ENCODE measurements around the gene BANK1.
A peak's percentile ranks its signal among the peaks of the same experiment; 100 is the strongest.

BANK1 gene

GRCh38 chr4:101969965-101970364 is 179.4 kb downstream of the BANK1 start:
- ChIA-PET CTCF (no interaction called here), POLR2A (no interaction called here)
- no peak for TF ChIP-seq CTCF (IDR thresholded peaks at IDR 0.05; ENCODE audit: insufficient read depth, low read length, missing control alignments)
- DNase-seq (ENCODE audit: low read depth, low spot score) = no peak
- H3K4me3 ChIP-seq (ENCODE audit: low read depth, low read length) = no peak overlapping the region

GRCh38 chr4:101970547-101971155 is 180.1 kb downstream of the BANK1 start:
- ChIA-PET CTCF (interaction anchor here (1.4 kb wide), 1 partner anchor 24 kb away, joined by 3 read pairs; no protein-coding TSS in a partner anchor), POLR2A (no interaction called here)
- no peak for DNase-seq (ENCODE audit: low read depth, low spot score)

GRCh38 chr4:101972791-101973190 is 182.3 kb downstream of the BANK1 start:
- POLR2A ChIA-PET = no interaction called here

More at GRCh38 chr4:101970547-101971155, 180.1 kb downstream of the BANK1 start:
- TF ChIP-seq CTCF (IDR thresholded peaks at IDR 0.05; ENCODE audit: insufficient read depth, low read length, missing control alignments) = no peak
- H3K4me3 ChIP-seq (ENCODE audit: low read depth, low read length) = no peak overlapping the region

GRCh38 chr4:101973361-101973760 is 182.8 kb downstream of the BANK1 start:
- POLR2A ChIA-PET = no interaction called here
- no peak overlapping the region for H3K4me3 ChIP-seq (ENCODE audit: low read depth, low read length)
- TF ChIP-seq CTCF (IDR thresholded peaks at IDR 0.05; ENCODE audit: insufficient read depth, low read length, missing control alignments) = no peak
- CTCF ChIA-PET = interaction anchor here (1.3 kb wide), 1 partner anchor 9 kb away, joined by 4 read pairs; no protein-coding TSS in a partner anchor
- no peak for DNase-seq (ENCODE audit: low read depth, low spot score)

More at GRCh38 chr4:101972791-101973190, 182.3 kb downstream of the BANK1 start:
- no peak overlapping the region for H3K4me3 ChIP-seq (ENCODE audit: low read depth, low read length)
- CTCF ChIA-PET = interaction anchor here (1.3 kb wide), 1 partner anchor 9 kb away, joined by 4 read pairs; no protein-coding TSS in a partner anchor
- TF ChIP-seq CTCF (IDR thresholded peaks at IDR 0.05; ENCODE audit: insufficient read depth, low read length, missing control alignments) = no peak
- DNase-seq (ENCODE audit: low read depth, low spot score) = no peak

GRCh38 chr4:101977076-101977475 is 186.5 kb downstream of the BANK1 start:
- CTCF ChIA-PET = no interaction called here
- peak; percentile 96 for DNase-seq (ENCODE audit: low read depth, low spot score)
- no peak for TF ChIP-seq CTCF (IDR thresholded peaks at IDR 0.05; ENCODE audit: insufficient read depth, low read length, missing control alignments)
- no peak overlapping the region for H3K4me3 ChIP-seq (ENCODE audit: low read depth, low read length)
- POLR2A ChIA-PET = no interaction called here

- TF ChIP-seq CTCF (IDR thresholded peaks at IDR 0.05; ENCODE audit: insufficient read depth, low read length, missing control alignments) = no peak
- CTCF ChIA-PET = interaction anchor here (0.5 kb wide), 1 partner anchor 133 kb away, joined by 3 read pairs; no protein-coding TSS in a partner anchor
- H3K4me3 ChIP-seq (ENCODE audit: low read depth, low read length) = no peak overlapping the region
- POLR2A ChIA-PET = interaction anchor here (0.7 kb wide), 1 partner anchor 1637 kb away, joined by 3 read pairs; no protein-coding TSS in a partner anchor
- no peak for DNase-seq (ENCODE audit: low read depth, low spot score)
Observed at GRCh38 chr4:101981756-101982155, 191.2 kb downstream of the BANK1 start.
